GM10266 (cell line): ENCODE data around the gene GNG3.

Experiments
- DNase-seq: peaks from one replicate; pipeline ENCODE4 v3.0.0; 2012; ENCODE audit errors: extremely low spot score
- CTCF ChIP-seq: IDR thresholded peaks from 2 replicates; pipeline ENCODE4 v1.5.1; 2012; ENCODE audit warnings: mild to moderate bottlenecking, low read depth; ENCODE audit not compliant: control insufficient read depth, insufficient read depth; ENCODE audit errors: missing control alignments

GNG3 gene

GRCh38 chr11:62757846-62758788 lies 50.6 kb downstream of the GNG3 start:
- DNase-seq = no peak
- TF ChIP-seq CTCF = no peak
